Activated naive CD8-positive, alpha-beta T cell treated with anti-CD3 and anti-CD28 coated beads, Interleukin-2, amount 50 U/mL, for 24 hours (primary cell): ENCODE measurements around the gene CABP4.

Experiments used
- ATAC-seq: fragments of 150-1000 bp; cut with Tn5 transposase; one replicate; pipeline ENCODE4 v1.10.0; 2021
- DNase-seq: peaks from one replicate; pipeline ENCODE4 v3.0.0; 2021
- H3K27ac Mint-ChIP-seq: one replicate; pipeline ENCODE4 v1.8.0; 2021; ENCODE audit warnings: mild to moderate bottlenecking, mixed read lengths
- H3K27me3 Mint-ChIP-seq: one replicate; pipeline ENCODE4 v1.8.0; 2021; ENCODE audit warnings: mixed read lengths
- H3K36me3 Mint-ChIP-seq: one replicate; pipeline ENCODE4 v1.8.0; 2021; ENCODE audit warnings: low read depth, mixed read lengths
- H3K4me1 Mint-ChIP-seq: one replicate; pipeline ENCODE4 v1.8.0; 2021; ENCODE audit warnings: mixed read lengths
- H3K4me3 Mint-ChIP-seq: one replicate; pipeline ENCODE4 v1.8.0; 2021; ENCODE audit warnings: mild to moderate bottlenecking, moderate library complexity, mixed read lengths
- H3K9me3 Mint-ChIP-seq: one replicate; pipeline ENCODE4 v1.8.0; 2021; ENCODE audit warnings: mixed read lengths

Gene CABP4

GRCh38 chr11:67455054-67455453 lies at the start of gene CABP4:
TSS of gene CABP4 (plus strand) at chr11:67455354. CDS start at chr11:67455424, 70 bp downstream.
- Mint-ChIP-seq H3K36me3 (no peaks in the 10 kb centered on the region), H3K27me3 (no peaks in the 10 kb centered on the region), H3K27ac (no peak within 1 kb of the TSS), H3K9me3 (no peaks in the 10 kb centered on the region), H3K4me1 (peaks cover 8% of the 10 kb centered on the region), H3K4me3 (no peak within 1 kb of the TSS)
- DNase-seq, result no peak
- ATAC-seq, result no peak

GRCh38 chr11:67405688-67406339 lies 49.3 kb upstream of the CABP4 start:
- H3K27me3 Mint-ChIP-seq, result no peaks in the 10 kb centered on the region
- H3K9me3 Mint-ChIP-seq, result no peaks in the 10 kb centered on the region
- no peak for ATAC-seq
- no peak for DNase-seq
- peak overlapping the region; percentile 88 for H3K4me3 Mint-ChIP-seq
- H3K36me3 Mint-ChIP-seq, result peaks cover 22% of the 10 kb centered on the region
- peaks cover 69% of the 10 kb centered on the region for H3K4me1 Mint-ChIP-seq
- peak overlapping the region; percentile 87 for H3K27ac Mint-ChIP-seq

GRCh38 chr11:67406420-67406968 lies 48.7 kb upstream of the CABP4 start:
- Mint-ChIP-seq H3K27ac (peak overlapping the region; percentile 87), H3K36me3 (peaks cover 22% of the 10 kb centered on the region), H3K4me1 (peaks cover 76% of the 10 kb centered on the region), H3K27me3 (no peaks in the 10 kb centered on the region), H3K9me3 (no peaks in the 10 kb centered on the region), H3K4me3 (peak overlapping the region; percentile 88)
- ATAC-seq, result no peak
- peak; percentile 20 for DNase-seq

- Mint-ChIP-seq H3K36me3 (peaks cover 22% of the 10 kb centered on the region), H3K4me3 (peak overlapping the region; percentile 88), H3K9me3 (no peaks in the 10 kb centered on the region), H3K4me1 (peaks cover 80% of the 10 kb centered on the region), H3K27ac (peak overlapping the region; percentile 87), H3K27me3 (no peaks in the 10 kb centered on the region)
- DNase-seq (no peak), ATAC-seq (no peak)
Observed at GRCh38 chr11:67406969-67407687, 48.0 kb upstream of the CABP4 start.

GRCh38 chr11:67407688-67408163 lies 47.4 kb upstream of the CABP4 start:
- ATAC-seq, result no peak
- Mint-ChIP-seq H3K36me3 (peaks cover 22% of the 10 kb centered on the region), H3K27me3 (no peaks in the 10 kb centered on the region), H3K27ac (peak overlapping the region; percentile 87), H3K4me3 (peak overlapping the region; percentile 88), H3K4me1 (peaks cover 84% of the 10 kb centered on the region), H3K9me3 (no peaks in the 10 kb centered on the region)
- DNase-seq, result no peak

GRCh38 chr11:67408437-67409200 lies 46.5 kb upstream of the CABP4 start:
- H3K4me1 Mint-ChIP-seq, result peaks cover 86% of the 10 kb centered on the region
- peak overlapping the region; percentile 87 for H3K27ac Mint-ChIP-seq
- ATAC-seq, result peak; percentile 2
- no peaks in the 10 kb centered on the region for H3K27me3 Mint-ChIP-seq
- H3K9me3 Mint-ChIP-seq, result no peaks in the 10 kb centered on the region
- peaks cover 22% of the 10 kb centered on the region for H3K36me3 Mint-ChIP-seq
- peak; percentile 39 for DNase-seq
- H3K4me3 Mint-ChIP-seq, result peak overlapping the region; percentile 88

- Mint-ChIP-seq H3K36me3 (peaks cover 22% of the 10 kb centered on the region), H3K4me3 (peak overlapping the region; percentile 88), H3K27ac (peak overlapping the region; percentile 96), H3K4me1 (peaks cover 87% of the 10 kb centered on the region), H3K27me3 (no peaks in the 10 kb centered on the region), H3K9me3 (no peaks in the 10 kb centered on the region)
- DNase-seq (peak; percentile 77), ATAC-seq (peak; percentile 56)
Observed at GRCh38 chr11:67409261-67409666, 45.9 kb upstream of the CABP4 start.

- peak; percentile 38 for DNase-seq
- Mint-ChIP-seq H3K27ac (peak overlapping the region; percentile 96), H3K27me3 (no peaks in the 10 kb centered on the region), H3K36me3 (peaks cover 22% of the 10 kb centered on the region), H3K9me3 (no peaks in the 10 kb centered on the region), H3K4me3 (peak overlapping the region; percentile 82), H3K4me1 (peaks cover 84% of the 10 kb centered on the region)
- no peak for ATAC-seq
Observed at GRCh38 chr11:67409781-67410368, 45.3 kb upstream of the CABP4 start.

GRCh38 chr11:67410369-67410831 lies 44.8 kb upstream of the CABP4 start:
- H3K4me1 Mint-ChIP-seq, result peaks cover 83% of the 10 kb centered on the region
- peak overlapping the region; percentile 82 for H3K4me3 Mint-ChIP-seq
- H3K9me3 Mint-ChIP-seq, result no peaks in the 10 kb centered on the region
- no peaks in the 10 kb centered on the region for H3K27me3 Mint-ChIP-seq
- ATAC-seq (no peak), DNase-seq (no peak)
- H3K36me3 Mint-ChIP-seq, result peaks cover 22% of the 10 kb centered on the region
- peak overlapping the region; percentile 96 for H3K27ac Mint-ChIP-seq

GRCh38 chr11:67410984-67411784 lies 44.0 kb upstream of the CABP4 start:
- no peak for ATAC-seq
- Mint-ChIP-seq H3K9me3 (no peaks in the 10 kb centered on the region), H3K36me3 (peaks cover 19% of the 10 kb centered on the region), H3K4me3 (no peak overlapping the region), H3K27me3 (no peaks in the 10 kb centered on the region), H3K4me1 (peaks cover 80% of the 10 kb centered on the region), H3K27ac (no peak overlapping the region)
- no peak for DNase-seq

GRCh38 chr11:67411785-67412152 lies 43.4 kb upstream of the CABP4 start:
- H3K36me3 Mint-ChIP-seq, result peaks cover 16% of the 10 kb centered on the region
- DNase-seq, result peak; percentile 21
- H3K4me3 Mint-ChIP-seq, result no peak overlapping the region
- H3K4me1 Mint-ChIP-seq, result peaks cover 80% of the 10 kb centered on the region
- peak overlapping the region; percentile 54 for H3K27ac Mint-ChIP-seq
- peak; percentile 2 for ATAC-seq
- no peaks in the 10 kb centered on the region for H3K9me3 Mint-ChIP-seq
- no peaks in the 10 kb centered on the region for H3K27me3 Mint-ChIP-seq

GRCh38 chr11:67412495-67413179 lies 42.5 kb upstream of the CABP4 start:
- H3K4me1 Mint-ChIP-seq, result peaks cover 79% of the 10 kb centered on the region
- H3K36me3 Mint-ChIP-seq, result peaks cover 9% of the 10 kb centered on the region
- peak overlapping the region; percentile 54 for H3K27ac Mint-ChIP-seq
- H3K4me3 Mint-ChIP-seq, result no peak overlapping the region
- H3K27me3 Mint-ChIP-seq, result no peaks in the 10 kb centered on the region
- H3K9me3 Mint-ChIP-seq, result no peaks in the 10 kb centered on the region
- no peak for DNase-seq
- ATAC-seq, result no peak

- ATAC-seq (no peak), DNase-seq (peak; percentile 16)
- H3K4me1 Mint-ChIP-seq, result peaks cover 79% of the 10 kb centered on the region
- H3K4me3 Mint-ChIP-seq, result no peak overlapping the region
- H3K27ac Mint-ChIP-seq, result peak overlapping the region; percentile 15
- no peaks in the 10 kb centered on the region for H3K27me3 Mint-ChIP-seq
- no peaks in the 10 kb centered on the region for H3K9me3 Mint-ChIP-seq
- peaks cover 6% of the 10 kb centered on the region for H3K36me3 Mint-ChIP-seq
Observed at GRCh38 chr11:67413266-67413849, 41.8 kb upstream of the CABP4 start.
